GM12864 (cell line): ENCODE data around the gene ZMIZ1.

Experiments
- DNase-seq: peaks from one replicate; pipeline ENCODE4 v3.0.0-alpha.2; 2011; ENCODE audit warnings: low read depth
- H3K4me3 ChIP-seq: 2 replicates; pipeline ENCODE4 v1.5.1; 2011; ENCODE audit warnings: mild to moderate bottlenecking, low read depth, low read length, control low read depth
- CTCF ChIP-seq: IDR thresholded peaks from 2 replicates; pipeline ENCODE4 v1.5.1; 2011; ENCODE audit warnings: low read depth, mild to moderate bottlenecking, moderate library complexity, low read length, control low read depth, inconsistent platforms; ENCODE audit errors: missing control alignments

Gene ZMIZ1

GRCh38 chr10:79069325-79070080, 737 bp downstream of the ZMIZ1 start:
- TF ChIP-seq CTCF: no peak
- peak overlapping the region; percentile 78 for H3K4me3 ChIP-seq
- no peak for DNase-seq

GRCh38 chr10:79070081-79070605, 1.4 kb downstream of the ZMIZ1 start:
- TF ChIP-seq CTCF: no peak

GRCh38 chr10:79070606-79071395, 2.0 kb downstream of the ZMIZ1 start:
- H3K4me3 ChIP-seq: peak overlapping the region; percentile 78
- DNase-seq: no peak
- no peak for TF ChIP-seq CTCF

More at GRCh38 chr10:79070081-79070605, 1.4 kb downstream of the ZMIZ1 start:
- H3K4me3 ChIP-seq: peak overlapping the region; percentile 78
- no peak for DNase-seq

- no peak for TF ChIP-seq CTCF
- no peak for DNase-seq
- peak overlapping the region; percentile 78; the same call in 1 of the 2 replicates for H3K4me3 ChIP-seq
These were observed 2.7 kb downstream of the ZMIZ1 start for GRCh38 chr10:79071396-79071923.

- no peak for TF ChIP-seq CTCF
- DNase-seq: no peak
- no peak overlapping the region for H3K4me3 ChIP-seq
These were observed 3.3 kb downstream of the ZMIZ1 start for GRCh38 chr10:79072041-79072441.

GRCh38 chr10:79072994-79073645, 4.4 kb downstream of the ZMIZ1 start:
- no peak overlapping the region for H3K4me3 ChIP-seq
- no peak for DNase-seq
- TF ChIP-seq CTCF: peak; percentile 15
